Rectal smooth muscle tissue (tissue), 1 donor: ENCODE measurements around the gene SFTPA2.
"Not testable (repeated sequence)": the region's sequence is repeated elsewhere in the genome, so short reads cannot be mapped to it uniquely, and the experiment has no call there.

Experiments used
- H3K27ac ChIP-seq: one replicate; pipeline ENCODE4 v1.7.0; 2013; ENCODE audit warnings: low read depth, low read length, inconsistent platforms
- H3K27me3 ChIP-seq: one replicate; pipeline ENCODE4 v1.7.0; 2013; ENCODE audit warnings: low read length; ENCODE audit not compliant: control insufficient read depth, insufficient read depth
- H3K36me3 ChIP-seq: one replicate; pipeline ENCODE4 v1.7.0; 2013; ENCODE audit warnings: low read length; ENCODE audit not compliant: control insufficient read depth, insufficient read depth
- H3K4me1 ChIP-seq: one replicate; pipeline ENCODE4 v1.7.0; 2013; ENCODE audit warnings: low read length; ENCODE audit not compliant: control insufficient read depth, insufficient read depth
- H3K4me3 ChIP-seq: one replicate; pipeline ENCODE4 v1.7.0; 2013; ENCODE audit warnings: low read length
- H3K9ac ChIP-seq: one replicate; pipeline ENCODE4 v1.7.0; 2013; ENCODE audit warnings: low read length

SFTPA2 gene

DNA sequence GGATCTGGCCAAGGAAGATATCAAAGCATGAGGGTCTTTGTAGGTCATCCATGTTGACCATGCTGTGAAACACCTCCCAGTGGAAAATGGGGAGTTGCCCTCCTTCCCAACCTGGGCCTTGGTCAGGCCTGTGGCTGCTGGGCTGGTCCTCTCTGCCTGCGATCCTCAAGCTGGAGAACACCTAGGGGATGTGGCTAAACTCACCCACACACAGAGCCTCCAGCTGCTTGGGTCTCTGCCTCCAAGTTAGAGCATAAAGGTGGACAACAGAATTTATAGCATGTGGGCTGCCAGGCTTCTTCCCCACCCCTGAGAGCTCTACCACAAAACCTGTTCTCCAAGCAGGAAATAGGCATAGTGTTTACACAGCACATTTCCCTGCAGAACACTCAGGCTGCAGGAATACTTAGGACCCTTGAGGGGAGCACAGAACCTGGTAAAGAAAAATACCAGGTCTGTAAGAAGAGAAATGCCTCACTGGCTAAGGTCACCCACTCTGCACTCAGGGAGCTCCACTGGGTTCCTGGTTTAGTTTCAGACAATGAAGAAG is at the start of gene SFTPA2:
Gene SFTPA2 (minus strand): TSS at position 248 of the 550 bp plus-strand sequence. CDS start 924 bp downstream, outside the sequence.
- no peaks in the 10 kb centered on the region for H3K4me1 ChIP-seq
- H3K9ac ChIP-seq = no peak within 1 kb of the TSS
- no peaks in the 10 kb centered on the region for H3K36me3 ChIP-seq
- H3K4me3 ChIP-seq = no peak within 1 kb of the TSS
- no peaks in the 10 kb centered on the region for H3K27me3 ChIP-seq
- H3K27ac ChIP-seq = no peak within 1 kb of the TSS

GRCh38 chr10:79608505-79609375 is 48.5 kb upstream of the SFTPA2 start:
- no peaks in the 10 kb centered on the region for H3K4me1 ChIP-seq
- H3K27ac ChIP-seq = no peak overlapping the region
- H3K9ac ChIP-seq = no peak overlapping the region
- H3K4me3 ChIP-seq = no peak overlapping the region
- H3K36me3 ChIP-seq = no peaks in the 10 kb centered on the region
- H3K27me3 ChIP-seq = no peaks in the 10 kb centered on the region

GRCh38 chr10:79605308-79605707 is 45.1 kb upstream of the SFTPA2 start:
- Histone ChIP-seq H3K27ac (no peak overlapping the region), H3K4me1 (no peaks in the 10 kb centered on the region), H3K27me3 (no peaks in the 10 kb centered on the region), H3K36me3 (no peaks in the 10 kb centered on the region), H3K9ac (no peak overlapping the region), H3K4me3 (no peak overlapping the region)

- Histone ChIP-seq H3K27me3 (no peaks in the 10 kb centered on the region), H3K27ac (no peak overlapping the region), H3K4me3 (no peak overlapping the region), H3K4me1 (no peaks in the 10 kb centered on the region), H3K9ac (no peak overlapping the region), H3K36me3 (no peaks in the 10 kb centered on the region)
Observed at GRCh38 chr10:79604294-79604693, 44.1 kb upstream of the SFTPA2 start.

DNA sequence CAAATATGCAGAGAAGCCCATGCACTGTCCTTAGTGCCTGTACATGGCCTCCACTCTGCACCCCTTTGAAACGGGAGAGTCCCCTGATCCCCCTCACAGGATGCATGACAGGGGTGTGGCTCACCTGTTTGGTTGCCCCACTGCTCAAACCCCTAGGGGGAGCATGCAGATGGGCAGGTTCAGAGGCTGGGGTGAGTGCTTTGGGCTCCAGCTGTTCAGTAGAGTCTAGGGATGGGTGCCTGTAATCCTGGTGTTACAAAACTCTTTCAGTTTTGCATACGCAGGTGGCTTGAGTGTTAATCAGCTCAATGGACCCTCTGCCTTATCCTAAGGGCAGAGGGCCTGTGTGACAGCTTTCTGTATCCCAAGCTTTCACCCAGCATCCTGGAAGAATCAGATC is 42.7 kb upstream of the SFTPA2 start:
- Histone ChIP-seq H3K4me3 (no peak overlapping the region), H3K27ac (no peak overlapping the region), H3K4me1 (no peaks in the 10 kb centered on the region), H3K36me3 (no peaks in the 10 kb centered on the region), H3K27me3 (no peaks in the 10 kb centered on the region), H3K9ac (no peak overlapping the region)

- Histone ChIP-seq H3K9ac (no peak overlapping the region), H3K27ac (no peak overlapping the region), H3K27me3 (no peaks in the 10 kb centered on the region), H3K4me1 (no peaks in the 10 kb centered on the region), H3K4me3 (no peak overlapping the region), H3K36me3 (no peaks in the 10 kb centered on the region)
Observed at GRCh38 chr10:79601939-79602338, 41.7 kb upstream of the SFTPA2 start.

GRCh38 chr10:79599644-79600043 is 39.4 kb upstream of the SFTPA2 start:
- not testable (repeated sequence) for H3K4me3 ChIP-seq, H3K9ac ChIP-seq, H3K36me3 ChIP-seq, H3K27me3 ChIP-seq, H3K4me1 ChIP-seq, H3K27ac ChIP-seq

- no peaks in the 10 kb centered on the region for H3K27me3 ChIP-seq
Observed at GRCh38 chr10:79595510-79595909, 35.3 kb upstream of the SFTPA2 start.

GRCh38 chr10:79594565-79594964 is 34.4 kb upstream of the SFTPA2 start:
- H3K4me3 ChIP-seq, H3K9ac ChIP-seq, H3K4me1 ChIP-seq, H3K27ac ChIP-seq, H3K27me3 ChIP-seq, H3K36me3 ChIP-seq: not testable (repeated sequence)

More at GRCh38 chr10:79595510-79595909, 35.3 kb upstream of the SFTPA2 start:
- Histone ChIP-seq H3K27ac (no peak overlapping the region), H3K4me1 (no peaks in the 10 kb centered on the region), H3K36me3 (no peaks in the 10 kb centered on the region), H3K4me3 (no peak overlapping the region), H3K9ac (no peak overlapping the region)

DNA sequence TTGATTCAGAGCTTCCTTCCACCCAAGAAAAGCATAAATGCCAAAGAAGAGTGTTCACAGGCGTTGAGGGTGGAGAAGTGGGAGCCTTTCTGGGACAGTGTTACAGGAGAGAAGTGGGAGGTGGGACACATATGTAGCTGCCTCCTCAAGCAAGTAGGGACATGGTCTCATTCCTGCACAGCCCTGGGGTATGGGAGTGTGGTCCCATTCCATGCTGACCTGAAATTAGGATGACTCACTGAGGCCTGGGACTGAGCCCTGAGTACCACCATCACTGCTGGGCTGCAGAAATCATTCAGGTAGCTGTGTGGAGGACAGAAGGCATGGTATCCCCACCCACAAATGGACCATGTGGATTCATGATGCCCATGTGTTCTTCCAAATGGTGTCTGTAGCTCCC is 33.2 kb upstream of the SFTPA2 start:
- Histone ChIP-seq H3K9ac (no peak overlapping the region), H3K27ac (no peak overlapping the region), H3K27me3 (no peaks in the 10 kb centered on the region), H3K4me3 (no peak overlapping the region), H3K4me1 (no peaks in the 10 kb centered on the region), H3K36me3 (no peaks in the 10 kb centered on the region)

GRCh38 chr10:79588800-79589199 is 28.6 kb upstream of the SFTPA2 start:
- Histone ChIP-seq H3K9ac (no peak overlapping the region), H3K36me3 (no peaks in the 10 kb centered on the region), H3K27me3 (no peaks in the 10 kb centered on the region), H3K27ac (no peak overlapping the region), H3K4me3 (no peak overlapping the region), H3K4me1 (no peaks in the 10 kb centered on the region)

- Histone ChIP-seq H3K27me3 (no peaks in the 10 kb centered on the region), H3K4me1 (no peaks in the 10 kb centered on the region), H3K27ac (no peak overlapping the region), H3K36me3 (no peaks in the 10 kb centered on the region), H3K9ac (no peak overlapping the region), H3K4me3 (no peak overlapping the region)
Observed at GRCh38 chr10:79586933-79587332, 26.7 kb upstream of the SFTPA2 start.
